Neural progenitor cell (in vitro differentiated cells): ENCODE results near the gene OR2B6.

Source experiments
- CTCF ChIP-seq: fragments of 200-600 bp; sonication (generic); IDR thresholded peaks from 2 replicates; pipeline ENCODE4 v1.5.1; 2017; ENCODE audit warnings: antibody characterized with exemption, mild to moderate bottlenecking
- EZH2 ChIP-seq: fragments of 200-600 bp; sonication (generic); IDR thresholded peaks from 2 replicates; pipeline ENCODE4 v1.6.1; 2017; ENCODE audit warnings: antibody characterized with exemption, mild to moderate bottlenecking, moderate library complexity

- TF ChIP-seq CTCF: no peak
- TF ChIP-seq EZH2: no peak
Observed at GRCh38 chr6:27970444-27970843, 13.4 kb downstream of the OR2B6 start.
